Measurements from ENCODE around the gene TRIM46.
"Not testable (repeated sequence)": the region's sequence is repeated elsewhere in the genome, so short reads cannot be mapped to it uniquely, and the experiment has no call there.

The TRIM46 gene

DNA sequence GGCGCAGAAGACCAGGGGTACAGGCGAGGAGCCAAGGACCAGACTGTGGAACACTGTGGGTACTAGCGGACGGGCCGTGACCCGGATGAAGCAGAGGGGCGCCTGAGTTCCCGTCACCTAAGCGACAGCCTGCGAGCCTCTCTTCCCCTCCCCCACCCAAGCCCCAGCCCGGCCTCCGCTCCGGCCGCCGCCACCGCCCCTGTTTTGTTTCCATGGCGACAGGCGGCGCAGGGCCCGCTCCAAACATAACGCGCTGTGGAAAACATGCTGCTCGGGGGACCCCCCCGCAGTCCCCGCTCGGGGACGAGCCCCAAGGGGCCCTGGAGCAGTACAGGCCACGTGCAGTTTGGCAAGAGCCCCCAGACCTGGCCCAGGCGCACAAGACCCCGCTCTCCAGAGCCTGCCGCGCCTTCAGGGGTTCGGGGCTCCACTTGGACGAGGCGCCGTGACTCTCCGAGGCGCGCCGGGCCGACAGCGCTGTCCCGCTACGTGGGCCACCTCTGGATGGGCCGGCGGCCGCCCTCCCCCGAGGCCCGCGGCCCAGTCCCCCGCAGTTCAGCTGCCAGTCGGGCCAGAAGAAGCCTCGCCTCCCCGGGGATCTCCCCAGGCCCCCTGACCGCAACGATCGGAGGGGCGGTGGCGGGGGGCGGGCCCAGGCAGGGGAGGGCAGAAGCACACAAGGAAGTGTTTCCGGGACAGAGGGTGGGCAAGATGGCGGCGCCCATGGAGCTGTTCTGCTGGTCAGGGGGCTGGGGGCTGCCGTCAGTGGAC lies 35.1 kb downstream of the TRIM46 start, which contains the start of gene MTX1:
Gene MTX1, plus strand, starts transcription at position 155 of the 771 bp plus-strand sequence. Its CDS starts 110 bp downstream, at position 265.
- DNase-seq = peak; percentile 85

DNA sequence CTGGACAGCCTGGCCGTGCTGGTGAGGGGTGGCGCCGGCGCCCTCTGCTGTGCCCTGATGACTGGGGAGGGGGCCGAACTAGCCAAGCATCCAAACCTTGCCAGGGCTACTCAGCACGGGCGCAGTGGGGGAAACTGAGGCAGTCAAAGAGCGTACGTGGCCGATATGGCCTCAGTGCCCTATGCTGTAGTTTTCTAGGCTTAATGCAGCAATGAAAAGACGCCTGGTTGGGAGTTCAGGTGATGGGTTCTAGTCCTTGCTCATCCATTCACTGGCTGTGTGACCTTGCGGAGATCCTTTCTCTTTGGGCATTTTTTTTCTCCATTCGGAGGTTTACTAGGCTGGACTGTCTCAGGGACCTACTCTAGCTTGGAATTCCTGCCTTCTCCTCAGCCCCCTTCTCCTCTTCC lies 35.7 kb downstream of the TRIM46 start:
- DNase-seq = no peak

DNA sequence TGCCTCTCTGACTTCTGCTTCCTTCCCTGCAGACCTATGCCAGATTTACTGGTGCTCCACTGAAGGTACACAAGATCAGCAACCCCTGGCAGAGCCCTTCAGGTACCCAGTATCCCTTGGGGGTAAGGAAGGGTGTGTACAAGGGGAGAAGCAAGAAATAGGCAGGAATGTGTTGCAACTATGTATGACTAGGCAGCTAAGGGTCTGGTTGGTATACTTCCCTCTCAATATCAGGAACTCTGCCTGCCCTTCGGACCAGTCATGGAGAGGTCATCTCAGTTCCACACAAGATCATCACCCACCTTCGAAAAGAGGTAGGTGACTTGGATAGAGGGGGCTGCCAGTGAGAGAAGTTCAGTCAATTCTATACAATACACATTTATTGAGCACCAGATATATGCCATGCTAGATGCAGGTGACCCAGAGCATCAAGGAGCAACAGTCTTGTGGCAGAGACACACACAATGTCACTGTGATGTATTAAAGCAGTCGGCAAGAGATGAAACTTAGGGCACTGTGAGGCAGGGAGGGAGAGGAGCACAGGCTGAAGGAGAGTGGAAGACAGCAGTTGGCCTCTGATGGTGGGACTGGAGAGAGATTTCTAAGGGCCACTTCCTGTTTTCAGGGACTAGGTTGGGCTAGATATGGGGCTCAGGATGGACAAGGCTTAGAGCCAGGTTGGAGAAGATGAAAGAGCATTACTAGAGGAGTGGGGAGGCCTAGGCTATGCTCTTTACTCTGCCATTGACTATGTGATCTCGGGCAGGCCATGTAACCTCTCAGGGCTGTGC lies 36.9 kb downstream of the TRIM46 start:
- DNase-seq = no peak

DNA sequence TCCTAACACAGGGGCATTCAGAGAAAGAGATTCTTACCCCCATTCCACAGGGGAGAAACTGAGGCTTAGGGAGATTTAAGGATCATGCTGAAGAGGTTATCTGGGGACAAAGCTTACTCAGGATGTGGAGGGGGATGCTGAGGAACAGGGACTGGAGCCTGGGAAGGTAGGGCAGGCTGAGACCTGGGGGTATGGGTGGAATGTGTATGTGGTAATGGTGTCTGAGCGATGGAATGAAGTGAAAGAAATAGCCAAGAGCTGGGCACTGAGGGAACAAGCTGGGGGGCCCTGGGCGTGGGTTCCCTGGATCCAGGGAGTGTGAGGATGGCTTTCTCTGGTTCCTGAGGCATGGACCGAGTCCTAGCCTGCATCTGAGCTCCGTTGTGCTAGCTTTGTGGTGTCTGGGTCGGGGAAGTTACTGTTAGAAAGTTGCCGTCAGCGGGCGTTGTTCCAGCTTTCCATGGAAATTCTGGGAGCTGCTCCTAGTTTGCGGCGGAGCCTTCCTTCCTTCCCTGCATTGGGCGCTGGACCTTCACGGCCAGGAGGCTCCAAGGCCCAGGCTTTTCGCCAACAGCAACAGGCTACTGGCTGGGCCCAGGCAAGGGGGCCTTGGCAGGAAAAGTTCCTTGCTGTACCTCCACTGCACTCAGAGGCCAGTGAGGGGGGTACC lies 37.9 kb downstream of the TRIM46 start:
- DNase-seq = not testable (repeated sequence)

DNA sequence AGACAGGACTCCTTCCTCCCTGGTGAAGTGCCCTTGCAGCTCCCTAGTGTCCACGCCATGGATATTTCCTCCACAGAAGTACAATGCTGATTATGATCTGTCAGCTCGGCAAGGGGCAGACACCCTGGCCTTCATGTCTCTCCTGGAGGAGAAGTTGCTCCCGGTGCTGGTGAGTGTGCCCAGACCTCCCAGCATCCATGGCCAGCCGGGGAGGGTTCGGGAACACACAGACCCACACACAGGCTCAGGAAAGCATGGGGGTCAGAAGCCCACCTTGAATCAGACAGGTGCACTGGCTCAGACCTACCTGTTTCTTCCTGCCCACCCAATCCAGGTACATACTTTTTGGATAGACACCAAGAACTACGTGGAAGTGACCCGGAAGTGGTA lies 38.4 kb downstream of the TRIM46 start:
- not testable (repeated sequence) for DNase-seq

DNA sequence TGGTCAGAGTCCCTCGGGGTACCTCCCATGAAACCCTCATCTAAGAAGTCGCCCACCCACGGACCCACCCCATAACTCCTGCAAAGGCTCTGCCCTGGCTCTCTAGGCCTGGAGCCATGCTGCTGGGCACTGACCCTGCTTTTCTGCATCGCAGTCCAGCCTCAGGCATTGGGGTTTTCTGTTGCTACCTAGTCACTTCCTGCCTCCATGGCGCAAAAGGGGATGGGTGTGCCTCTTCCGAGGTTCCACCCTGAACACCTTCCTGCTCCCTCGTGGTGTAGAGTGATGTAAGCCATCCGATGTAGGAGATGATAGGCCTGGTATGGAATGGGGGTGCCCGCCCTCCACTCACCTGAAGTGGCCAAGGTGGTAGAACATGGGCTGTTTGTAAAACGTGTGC lies 41.1 kb downstream of the TRIM46 start:
- DNase-seq = not testable (repeated sequence)

DNA sequence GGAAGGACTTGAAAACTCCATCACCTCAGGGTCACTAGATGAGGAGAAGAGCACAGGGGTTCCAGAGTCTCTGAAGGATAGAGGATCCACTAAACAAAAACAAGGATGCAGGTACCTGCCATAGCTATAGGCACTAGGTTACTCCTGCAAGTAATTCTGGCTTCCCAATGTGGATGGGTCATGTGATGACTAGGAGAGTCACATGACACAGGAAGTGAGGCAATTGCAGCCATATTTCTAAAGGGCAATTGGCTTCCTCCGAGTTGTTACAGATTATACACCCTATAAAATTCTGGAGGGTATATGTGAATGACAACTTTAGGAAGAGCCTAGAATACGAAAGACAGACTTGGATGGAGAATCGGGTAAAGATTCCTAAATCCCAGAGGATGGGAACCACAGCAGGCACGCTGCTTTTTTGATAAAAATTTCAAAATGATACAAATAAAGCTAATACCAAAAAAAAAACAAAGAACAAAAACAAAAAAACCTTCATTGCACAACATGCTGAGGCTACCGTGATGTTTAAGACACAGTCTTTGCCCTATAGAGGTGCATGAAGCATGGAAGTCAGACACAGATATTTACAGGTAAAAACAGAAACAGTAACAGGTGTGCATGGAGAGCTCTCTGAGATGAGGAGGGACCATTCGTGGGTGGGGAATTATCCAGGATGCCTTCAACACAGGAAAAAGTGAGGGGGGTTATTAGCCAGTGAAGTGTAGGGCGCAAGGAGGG lies 45.4 kb downstream of the TRIM46 start:
- DNase-seq = peak; percentile 71

DNA sequence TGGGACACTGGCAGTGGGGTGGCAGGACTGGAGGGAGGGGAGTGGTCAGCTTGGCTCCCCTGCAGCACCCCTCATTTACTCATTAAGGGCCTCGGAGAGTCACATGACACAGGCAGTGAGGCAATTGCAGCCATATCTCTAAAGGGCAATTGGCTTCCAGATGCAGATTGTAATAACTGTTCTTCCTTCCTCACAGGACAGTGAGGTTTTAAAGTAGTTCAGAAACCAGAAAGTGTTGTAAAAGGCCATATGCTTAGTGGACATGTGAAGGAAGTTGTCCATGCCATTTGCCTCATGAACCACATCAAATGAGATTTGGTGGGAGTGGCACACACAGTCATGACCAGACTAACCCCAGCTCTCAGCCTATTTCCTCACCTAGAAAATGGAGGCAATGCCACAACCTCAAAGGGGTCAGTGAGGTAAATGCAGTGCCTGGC lies 46.0 kb downstream of the TRIM46 start:
- peak; percentile 25 for DNase-seq

DNA sequence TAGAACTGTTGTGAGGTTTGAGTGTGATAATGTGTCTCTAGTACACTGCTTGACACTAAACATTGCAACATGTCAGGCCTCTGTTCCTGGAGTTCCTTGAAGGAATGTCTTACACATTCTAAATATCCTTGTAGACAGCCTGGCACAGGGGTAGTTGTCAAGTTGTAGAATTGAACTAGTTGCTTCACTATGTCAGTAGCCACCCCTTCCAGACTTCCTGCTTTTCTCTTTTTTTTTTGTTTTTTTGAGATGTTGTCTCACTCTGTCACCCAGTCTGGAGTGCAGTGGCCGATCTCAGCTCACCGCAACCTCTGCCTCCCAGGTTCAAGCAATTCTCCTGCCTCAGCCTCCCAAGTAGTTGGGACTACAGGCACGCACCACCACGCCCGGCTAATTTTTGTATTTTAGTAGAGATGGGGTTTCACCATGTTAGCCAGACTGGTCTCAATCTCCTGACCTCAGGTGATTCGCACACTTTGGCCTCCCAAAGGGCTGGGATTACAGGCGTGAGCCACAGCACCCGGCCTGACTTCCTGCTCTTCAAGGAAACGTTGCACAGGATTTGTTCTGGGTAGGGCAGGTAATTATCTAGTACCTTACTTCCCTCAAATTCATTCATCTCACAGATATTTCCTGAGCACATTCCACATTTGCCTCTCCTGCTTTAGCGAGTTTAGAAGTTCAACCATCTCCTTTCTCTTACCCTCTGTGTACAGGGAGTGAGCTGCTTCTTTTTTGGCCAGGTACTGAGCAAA lies 46.7 kb downstream of the TRIM46 start:
- not testable (repeated sequence) for DNase-seq

DNA sequence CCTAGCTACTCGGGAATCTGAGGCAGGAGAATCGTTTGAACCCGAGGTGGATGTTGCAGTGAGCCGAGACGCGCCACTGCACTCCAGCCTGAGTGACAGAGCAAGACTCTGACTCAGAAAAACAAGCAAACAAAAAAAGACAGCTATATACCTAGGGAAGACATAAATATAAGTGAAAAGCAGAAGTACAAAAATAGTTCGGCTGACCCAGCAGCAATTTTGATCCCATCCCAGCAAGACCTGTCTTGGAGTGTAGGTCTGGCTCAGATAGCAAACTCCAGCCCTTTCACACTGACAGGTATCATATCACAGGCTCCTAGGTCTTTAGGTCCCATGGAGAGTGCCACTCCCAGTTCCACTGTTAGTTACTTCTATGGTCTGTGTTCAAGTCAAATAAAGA lies 49.4 kb downstream of the TRIM46 start:
- DNase-seq = no peak

DNA sequence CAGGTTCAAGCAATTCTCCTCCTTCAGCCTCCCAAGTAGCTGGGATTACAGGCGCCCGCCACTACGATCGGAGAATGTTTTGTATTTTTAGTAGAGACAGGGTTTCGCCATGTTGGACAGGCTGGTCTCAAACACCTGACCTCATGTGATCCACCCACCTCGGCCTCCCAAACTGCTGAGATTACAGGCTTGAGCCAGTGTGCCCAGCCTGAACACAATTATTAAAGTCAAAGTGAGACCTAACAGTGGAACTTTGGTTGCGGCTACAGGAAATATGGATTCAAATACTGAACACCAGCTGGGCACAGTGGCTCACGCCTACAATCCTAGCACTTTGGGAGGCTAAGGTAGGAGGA lies 51.7 kb downstream of the TRIM46 start:
- not testable (repeated sequence) for DNase-seq

DNA sequence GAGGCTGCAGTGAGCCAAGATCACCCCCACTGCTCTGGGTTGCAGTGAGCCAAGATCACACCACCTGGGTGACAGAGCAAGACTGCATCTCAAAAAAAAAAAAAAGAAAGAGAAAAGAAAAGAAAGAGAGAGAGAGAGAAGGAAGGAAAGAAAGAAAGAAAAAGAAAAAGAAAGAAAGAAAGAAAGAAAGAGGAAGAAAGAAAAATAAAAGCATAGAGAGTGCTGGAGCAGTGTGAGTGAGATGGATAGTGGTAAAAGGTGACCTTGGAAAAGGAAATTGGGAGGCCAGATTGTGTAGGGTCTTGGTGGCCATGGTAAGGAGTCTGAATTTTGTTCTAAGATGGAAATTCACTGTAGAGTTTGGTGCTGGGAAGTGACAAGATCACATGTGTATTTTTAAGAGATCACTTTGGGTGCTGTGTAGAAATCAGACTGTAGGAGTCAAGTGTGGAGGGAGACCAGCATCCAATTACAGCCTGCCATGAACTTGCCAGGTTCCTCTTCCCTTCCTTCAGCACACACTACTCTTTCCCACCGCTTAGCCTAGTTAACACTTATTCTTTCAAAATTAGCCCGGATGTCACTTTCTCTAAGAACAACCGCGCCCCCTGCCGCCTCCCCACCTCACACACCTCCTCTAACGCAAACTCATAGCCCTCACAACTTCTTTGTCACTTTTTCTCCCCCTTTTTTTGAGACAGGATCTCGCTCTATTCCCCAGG lies 52.7 kb downstream of the TRIM46 start:
- DNase-seq = peak; percentile 71

DNA sequence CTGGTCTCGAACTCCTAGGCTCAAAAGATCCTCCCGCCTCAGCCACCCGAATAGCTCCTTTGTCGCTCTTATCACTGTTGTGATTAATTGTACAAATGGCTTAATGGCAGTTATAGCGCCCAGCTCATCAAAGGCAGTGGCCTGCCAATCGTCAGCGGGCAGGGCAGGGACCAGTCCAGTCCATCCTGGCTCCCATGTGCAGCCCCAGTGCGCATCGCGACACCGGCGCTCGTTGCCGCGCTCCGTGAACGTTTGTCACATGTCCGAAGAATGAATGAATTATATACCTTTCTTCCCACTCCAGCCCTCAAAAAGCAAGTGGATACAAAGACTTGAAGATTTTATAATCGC lies 53.2 kb downstream of the TRIM46 start:
- DNase-seq = peak; percentile 64

DNA sequence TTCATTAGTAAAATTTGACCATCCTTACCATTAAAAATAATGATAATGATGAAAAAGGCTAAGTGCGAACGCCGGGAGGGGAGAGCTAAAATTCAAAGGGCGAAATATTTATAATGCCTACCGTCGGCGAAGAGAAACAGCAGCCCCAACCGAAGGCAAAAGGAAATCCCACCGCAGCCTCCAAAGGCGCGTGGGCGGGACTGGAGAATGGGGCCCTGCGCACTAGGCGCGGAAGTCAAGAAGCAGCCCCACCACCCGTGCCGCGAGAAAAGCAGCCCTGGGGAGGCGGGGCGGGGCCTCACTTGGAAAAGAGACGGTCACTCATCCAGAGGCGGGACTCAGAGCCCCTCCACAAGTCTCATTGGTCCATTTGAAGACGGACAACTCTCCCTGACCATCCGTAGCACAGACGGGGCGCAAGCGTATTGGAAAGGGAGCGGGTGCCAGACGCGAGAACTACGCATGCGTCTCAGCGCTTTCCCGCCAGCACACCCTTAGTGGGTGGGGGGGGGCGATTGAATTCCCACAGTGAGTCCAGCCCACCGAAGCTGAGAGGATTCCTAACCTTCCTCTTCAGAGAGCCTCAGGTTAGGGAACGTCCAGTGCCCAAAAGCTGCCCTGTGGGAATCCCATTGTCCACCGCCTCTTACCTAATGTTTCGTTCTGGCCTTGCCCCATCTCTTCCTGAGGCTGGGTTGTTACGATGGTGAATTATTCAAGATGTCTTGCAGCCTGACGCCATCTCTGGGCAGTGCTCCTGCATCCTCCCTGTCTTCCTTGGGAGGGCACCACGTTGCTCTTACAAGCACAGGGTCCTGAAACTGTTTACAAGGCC lies 53.8 kb downstream of the TRIM46 start:
- DNase-seq = peak; percentile 99

DNA sequence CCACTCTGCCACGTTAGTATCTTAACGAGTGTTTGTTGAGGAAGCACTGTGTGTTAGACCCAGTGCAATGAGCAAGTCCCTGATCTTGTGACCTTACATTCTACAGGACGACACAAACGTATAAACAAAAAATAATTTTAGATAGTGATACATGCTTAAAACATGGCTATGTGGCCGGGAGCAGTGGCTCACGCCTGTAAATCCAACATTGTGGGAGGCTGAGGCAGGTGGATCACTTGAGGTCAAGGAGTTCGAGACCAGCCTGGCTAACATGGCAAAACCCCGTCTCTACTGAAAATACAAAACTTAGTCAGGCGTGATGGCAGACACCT lies 54.4 kb downstream of the TRIM46 start:
- no peak for DNase-seq

DNA sequence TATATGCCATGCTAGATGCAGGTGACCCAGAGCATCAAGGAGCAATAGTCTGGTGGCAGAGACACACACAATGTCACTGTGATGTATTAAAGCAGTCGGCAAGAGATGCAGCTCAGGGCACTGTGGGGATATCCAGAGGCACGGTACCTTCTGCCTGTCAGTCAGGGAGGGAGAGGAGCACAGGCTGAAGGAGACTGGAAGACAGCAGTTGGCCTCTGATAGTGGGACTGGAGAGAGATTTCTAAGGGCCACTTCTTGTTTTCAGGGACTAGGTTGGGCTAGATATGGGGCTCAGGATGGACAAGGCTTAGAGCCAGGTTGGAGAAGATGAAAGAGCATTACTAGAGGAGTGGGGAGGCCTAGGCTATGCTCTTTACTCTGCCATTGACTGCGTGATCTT lies 57.7 kb downstream of the TRIM46 start:
- not testable (repeated sequence) for DNase-seq

DNA sequence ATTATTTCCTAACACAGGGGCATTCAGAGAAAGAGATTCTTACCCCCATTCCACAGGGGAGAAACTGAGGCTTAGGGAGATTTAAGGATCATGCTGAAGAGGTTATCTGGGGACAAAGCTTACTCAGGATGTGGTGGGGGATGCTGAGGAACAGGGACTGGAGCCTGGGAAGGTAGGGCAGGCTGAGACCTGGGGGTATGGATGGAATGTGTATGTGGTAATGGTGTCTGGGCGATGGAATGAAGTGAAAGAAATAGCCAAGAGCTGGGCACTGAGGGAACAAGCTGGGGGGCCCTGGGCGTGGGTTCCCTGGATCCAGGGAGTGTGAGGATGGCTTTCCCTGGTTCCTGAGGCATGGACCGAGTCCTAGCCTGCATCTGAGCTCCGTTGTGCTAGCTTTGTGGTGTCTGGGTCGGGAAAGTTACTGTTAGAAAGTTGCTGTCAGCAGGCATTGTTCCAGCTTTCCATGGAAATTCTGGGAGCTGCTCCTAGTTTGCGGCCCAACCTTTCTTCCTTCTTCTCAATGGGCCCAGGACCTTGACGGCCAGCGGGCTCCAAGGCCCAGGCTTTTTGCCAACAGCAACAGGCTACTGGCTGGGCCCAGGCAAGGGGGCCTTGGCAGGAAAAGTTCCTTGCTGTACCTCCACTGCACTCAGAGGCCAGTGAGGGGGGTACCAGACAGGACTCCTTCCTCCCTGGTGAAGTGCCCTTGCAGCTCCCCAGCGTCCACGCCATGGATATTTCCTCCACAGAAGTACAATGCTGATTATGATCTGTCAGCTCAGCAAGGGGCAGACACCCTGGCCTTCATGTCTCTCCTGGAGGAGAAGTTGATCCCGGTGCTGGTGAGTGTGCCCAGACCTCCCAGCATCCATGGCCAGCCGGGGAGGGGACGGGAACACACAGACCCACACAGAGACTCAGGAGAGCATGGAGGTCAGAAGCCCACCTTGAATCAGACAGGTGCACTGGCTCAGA lies 58.6 kb downstream of the TRIM46 start:
- DNase-seq = not testable (repeated sequence)

DNA sequence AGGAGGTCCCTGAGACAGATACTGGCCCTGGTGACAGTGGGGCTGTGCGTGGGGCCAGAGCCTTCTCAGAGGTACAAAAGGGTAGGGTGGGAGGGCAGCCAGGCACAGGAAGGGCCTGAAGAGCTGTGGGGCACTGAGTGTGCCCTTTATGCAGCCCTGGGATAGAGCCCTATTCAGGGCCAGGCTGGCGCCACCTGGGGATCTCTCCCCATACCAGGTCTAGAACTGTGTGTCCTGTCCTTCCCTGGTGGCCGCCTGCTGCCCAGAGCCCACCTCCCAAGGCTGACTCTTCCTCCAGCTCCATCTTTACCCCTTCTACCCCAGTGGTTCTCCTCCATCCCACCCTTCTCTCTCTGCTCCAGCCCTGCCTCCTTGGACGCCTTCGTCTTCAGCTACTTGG lies 59.9 kb downstream of the TRIM46 start:
- not testable (repeated sequence) for DNase-seq

Measured in NCI-H2227 treated with DMSO at 0.1 percent for 48 hours (cell line).